HFF-Myc (cell line): ENCODE data around the gene TSHZ3.

Experiments used
- DNase-seq: peaks from one replicate; pipeline ENCODE4 v3.0.0-alpha.2; 2011; ENCODE audit warnings: low read depth; ENCODE audit errors: extremely low read depth
- H3K4me3 ChIP-seq: replicated peaks from 2 replicates; pipeline ENCODE4 v1.5.1; 2011; ENCODE audit warnings: low read depth, mild to moderate bottlenecking, control low read depth, low read length
- TF ChIP-seq, protein P1 (sequence below): IDR thresholded peaks from 2 replicates; pipeline ENCODE4 v1.5.1; 2012; ENCODE audit warnings: mild to moderate bottlenecking, low read depth, low read length, control low read depth; ENCODE audit errors: missing control alignments

Gene TSHZ3

DNA sequence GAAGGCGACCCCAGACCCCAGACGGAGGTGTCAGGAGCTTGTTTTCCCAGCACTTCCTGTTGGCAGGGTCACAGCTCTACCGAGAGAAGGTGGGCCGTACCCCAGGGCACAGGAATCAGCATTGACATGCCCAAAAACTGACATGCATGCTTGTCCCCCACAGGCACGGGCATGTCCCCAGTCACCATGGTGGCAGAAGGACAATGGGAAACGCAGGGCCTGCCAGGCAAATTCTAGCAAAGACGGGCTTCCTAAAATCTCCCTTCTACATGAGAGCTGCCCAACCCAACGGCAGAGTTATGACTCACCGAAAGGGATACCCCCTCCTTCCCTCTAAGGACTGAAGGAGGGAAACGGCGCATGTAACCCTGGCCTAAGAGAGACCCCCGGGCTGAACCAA lies 18.5 kb downstream of the TSHZ3 start:
- TF ChIP-seq, protein P1, sequence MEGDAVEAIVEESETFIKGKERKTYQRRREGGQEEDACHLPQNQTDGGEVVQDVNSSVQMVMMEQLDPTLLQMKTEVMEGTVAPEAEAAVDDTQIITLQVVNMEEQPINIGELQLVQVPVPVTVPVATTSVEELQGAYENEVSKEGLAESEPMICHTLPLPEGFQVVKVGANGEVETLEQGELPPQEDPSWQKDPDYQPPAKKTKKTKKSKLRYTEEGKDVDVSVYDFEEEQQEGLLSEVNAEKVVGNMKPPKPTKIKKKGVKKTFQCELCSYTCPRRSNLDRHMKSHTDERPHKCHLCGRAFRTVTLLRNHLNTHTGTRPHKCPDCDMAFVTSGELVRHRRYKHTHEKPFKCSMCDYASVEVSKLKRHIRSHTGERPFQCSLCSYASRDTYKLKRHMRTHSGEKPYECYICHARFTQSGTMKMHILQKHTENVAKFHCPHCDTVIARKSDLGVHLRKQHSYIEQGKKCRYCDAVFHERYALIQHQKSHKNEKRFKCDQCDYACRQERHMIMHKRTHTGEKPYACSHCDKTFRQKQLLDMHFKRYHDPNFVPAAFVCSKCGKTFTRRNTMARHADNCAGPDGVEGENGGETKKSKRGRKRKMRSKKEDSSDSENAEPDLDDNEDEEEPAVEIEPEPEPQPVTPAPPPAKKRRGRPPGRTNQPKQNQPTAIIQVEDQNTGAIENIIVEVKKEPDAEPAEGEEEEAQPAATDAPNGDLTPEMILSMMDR, result no peak
- H3K4me3 ChIP-seq, result no peak overlapping the region

DNA sequence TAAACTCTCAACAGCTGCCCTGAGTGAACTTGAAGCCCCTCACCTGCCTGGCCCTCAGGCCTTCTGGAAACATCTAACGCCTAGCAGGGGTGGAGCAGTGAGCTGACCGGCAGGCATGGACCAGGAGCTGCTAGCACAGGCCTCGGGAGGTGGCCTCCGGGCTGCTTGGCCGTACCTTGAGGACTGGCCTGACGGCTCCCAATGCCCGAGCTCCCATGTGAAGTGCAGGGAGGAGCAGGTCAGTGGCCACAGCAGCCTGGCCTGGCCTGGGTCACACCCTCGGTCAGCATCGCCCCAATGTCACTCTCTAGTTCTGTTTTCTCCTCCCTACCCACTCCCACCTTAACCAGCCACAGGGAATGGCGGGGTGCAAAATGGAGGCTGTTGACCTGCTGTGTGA lies 19.0 kb downstream of the TSHZ3 start:
- TF ChIP-seq, protein P1, result no peak
- no peak for DNase-seq
- no peak overlapping the region for H3K4me3 ChIP-seq

More for the DNA sequence above, 18.5 kb downstream of the TSHZ3 start:
- no peak for DNase-seq

DNA sequence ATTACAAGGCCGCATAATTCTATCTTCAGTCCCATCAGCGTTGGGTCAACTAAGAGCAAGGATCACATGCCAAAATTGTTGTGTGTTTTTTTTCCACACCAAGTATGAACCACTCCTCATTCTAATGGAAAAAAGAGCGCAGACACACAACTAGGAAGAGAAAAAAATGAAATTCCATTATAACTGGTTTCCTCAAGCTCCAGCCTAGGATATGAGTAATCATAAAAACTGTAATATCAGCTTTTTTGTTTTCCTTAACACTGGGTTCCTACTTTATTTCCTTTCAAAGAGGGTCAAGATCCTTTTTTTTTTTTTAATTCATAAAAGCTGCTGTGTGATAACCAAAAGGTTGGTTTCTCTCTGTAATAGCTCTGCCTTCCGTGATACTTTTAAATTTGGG lies 19.4 kb downstream of the TSHZ3 start:
- H3K4me3 ChIP-seq, result no peak overlapping the region
- no peak for DNase-seq
- TF ChIP-seq, protein P1, result no peak

DNA sequence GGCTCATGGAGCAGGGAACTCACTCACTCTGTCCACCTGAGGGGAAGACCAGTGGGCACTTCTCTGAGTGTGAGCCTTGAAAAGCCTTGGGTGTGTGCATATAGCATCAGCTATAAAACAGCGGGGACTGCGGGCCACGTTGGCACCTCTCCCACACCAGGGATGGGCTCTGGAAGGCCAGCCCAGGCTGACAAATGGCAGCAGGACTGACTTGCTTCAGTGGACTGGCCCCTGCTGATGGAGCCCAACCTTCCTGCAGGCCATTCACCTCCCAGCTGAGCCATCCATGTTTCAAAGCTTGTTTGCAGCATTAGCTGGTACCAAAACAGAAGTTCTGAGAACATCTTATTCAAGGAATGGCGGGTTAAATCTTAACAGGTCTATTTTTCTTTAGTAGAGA lies 21.0 kb downstream of the TSHZ3 start:
- DNase-seq, result no peak
- no peak overlapping the region for H3K4me3 ChIP-seq
- TF ChIP-seq, protein P1, result no peak

DNA sequence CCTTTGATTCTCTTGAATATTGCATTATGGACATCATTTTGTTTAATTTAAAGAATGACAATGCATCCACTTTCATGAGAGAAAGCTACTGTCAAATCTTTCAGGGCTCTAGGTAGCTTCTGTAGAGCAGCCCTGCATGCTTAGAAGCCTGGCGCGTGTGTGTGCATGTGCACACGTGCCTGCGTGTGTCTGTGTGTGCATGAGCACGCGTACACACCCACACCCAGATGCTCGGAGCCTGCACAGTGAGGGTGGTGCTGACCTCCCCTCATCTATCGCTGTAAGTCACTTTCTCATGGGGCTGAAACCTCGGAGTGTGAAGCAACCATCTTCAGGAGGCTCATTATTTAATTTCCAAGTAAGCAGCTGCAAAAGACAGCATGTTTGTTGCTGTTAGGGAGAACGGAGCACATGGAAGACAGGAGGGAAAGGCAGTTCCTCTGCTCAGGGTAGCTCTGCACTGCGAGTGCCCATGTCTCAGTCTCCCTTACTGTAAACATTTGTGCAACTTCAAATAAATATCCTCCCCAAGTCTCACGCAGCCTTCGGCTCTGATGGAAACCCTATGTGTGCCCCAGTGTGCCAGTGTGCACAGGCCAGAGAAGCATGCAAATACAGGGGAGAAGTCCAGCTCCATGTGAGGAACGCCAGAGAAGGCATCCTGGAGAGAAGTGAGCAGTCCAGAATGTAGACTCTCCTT lies 22.8 kb downstream of the TSHZ3 start:
- TF ChIP-seq, protein P1, result no peak
- H3K4me3 ChIP-seq, result no peak overlapping the region
- DNase-seq, result no peak

DNA sequence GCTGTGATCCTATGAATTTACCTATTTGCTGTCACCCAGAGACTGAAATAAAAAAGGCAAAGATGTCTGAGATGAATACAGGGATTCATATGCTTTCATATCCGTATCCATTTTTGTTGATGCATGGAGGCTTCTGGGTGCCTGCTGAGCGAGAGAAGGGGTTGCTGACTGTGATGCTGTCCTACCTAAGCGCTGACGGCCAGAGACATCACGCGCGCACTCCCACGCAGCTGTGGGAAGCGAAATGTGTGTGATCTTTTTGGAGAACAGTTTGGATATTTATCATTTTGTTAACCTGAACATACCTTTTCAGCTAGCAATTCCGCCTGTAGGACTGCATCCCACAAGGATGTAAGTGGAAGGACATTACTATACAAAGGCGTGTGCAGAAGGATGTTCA lies 23.9 kb downstream of the TSHZ3 start:
- TF ChIP-seq, protein P1, result no peak
- no peak for DNase-seq
- no peak overlapping the region for H3K4me3 ChIP-seq

DNA sequence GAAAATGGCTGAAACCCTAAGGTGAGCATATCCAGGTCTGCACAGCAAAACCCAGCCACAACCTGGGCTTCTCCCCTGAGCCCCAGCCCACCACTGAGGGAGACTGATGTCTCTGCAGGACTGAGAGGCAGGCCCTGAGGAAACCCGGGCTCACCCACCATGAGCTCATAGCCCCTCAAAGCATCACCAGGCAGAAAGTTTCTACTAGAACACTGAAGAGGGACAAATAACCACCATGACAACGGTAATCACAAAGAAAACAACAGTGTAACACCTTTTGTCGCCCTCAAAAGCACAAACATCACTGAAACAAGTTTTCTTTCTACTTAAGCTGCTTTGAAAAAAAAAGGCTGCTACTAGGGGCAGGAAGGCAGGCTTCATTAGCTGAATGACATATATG lies 29.8 kb downstream of the TSHZ3 start:
- no peak overlapping the region for H3K4me3 ChIP-seq
- no peak for DNase-seq
- TF ChIP-seq, protein P1, result no peak
